K562 (cell line): ENCODE data around the gene ATF7IP. TPM values are rescaled to one million over a fixed set of nuclear protein-coding genes. Genes with fewer than 3 reads are reported as not detected.

Experiments
- ATAC-seq: fragments of 200-7000 bp; cut with Tn5 transposase; 3 replicates; pipeline ENCODE4 v1.9.1; 2020; ENCODE audit warnings: moderate library complexity
- BruUV-seq: library from RNA; stranded (reverse); fragments of 400-500 nt; replicated peaks from 2 replicates; lab custom pipeline; 2021; lab: Mats Ljungman, UMichigan
- CTCF ChIA-PET: fragments of 300-600 bp; formaldehyde crosslinking; extraction: SDS; loops from one replicate; lab custom pipeline; 2021; ENCODE audit warnings: low intra/inter-chr PET ratio; lab: Yijun Ruan, JAX
- POLR2A ChIA-PET: fragments of 300-600, 350-650 bp; sonication (Branson Sonifier 250); formaldehyde crosslinking; extraction: SDS; loops from one replicate; lab custom pipeline; 2021; ENCODE audit warnings: antibody characterized with exemption, inconsistent platforms; lab: Yijun Ruan, JAX
- DNase-seq, 4 experiments: peaks; one replicate each; pipeline versions ENCODE4 v3.0.0 to v3.0.0-alpha.2; 2011 to 2018; ENCODE audit warnings: low spot score in 3 of 4, mixed read lengths in 3 of 4; ENCODE audit errors: extremely low read depth in 1 of 4
- FAIRE-seq: peaks from 2 replicates; lab custom pipeline; 2011; peaks lifted over from hg19 to GRCh38; lab: Jason Lieb, UNC
- H2AFZ ChIP-seq: 2 replicates; pipeline ENCODE4 v1.6.0; 2011; ENCODE audit warnings: low read depth, low read length, control low read depth, inconsistent platforms
- H3K27ac ChIP-seq: fragments of 200-600 bp; 3 replicates; pipeline ENCODE4 v1.8.0; 2011; ENCODE audit warnings: low read depth, mild to moderate bottlenecking, control low read depth, inconsistent platforms, low read length, moderate library complexity, mixed read lengths; ENCODE audit errors: extremely low read depth
- H3K27me3 ChIP-seq, 2 experiments: fragments of 300-600 bp in 1 of 2; 2 replicates in 1 of 2; 3 replicates in 1 of 2; pipeline versions ENCODE4 v1.6.0 to v1.8.0; 2011; ENCODE audit warnings: inconsistent platforms in 2 of 2, low read length in 2 of 2, mild to moderate bottlenecking in 1 of 2, mixed read lengths in 1 of 2, moderate library complexity in 1 of 2; ENCODE audit not compliant: control insufficient read depth in 2 of 2, insufficient read depth in 2 of 2
- H3K36me3 ChIP-seq: fragments of 300-600 bp; 3 replicates; pipeline ENCODE4 v1.8.0; 2011; ENCODE audit warnings: mild to moderate bottlenecking, low read length, inconsistent platforms; ENCODE audit not compliant: control insufficient read depth, insufficient read depth
- H3K4me1 ChIP-seq, 2 experiments: fragments of 200-600 bp in 1 of 2; replicated peaks in 1 of 2; 2 replicates in 1 of 2; 3 replicates in 1 of 2; pipeline versions ENCODE4 v1.5.1 to v1.8.0; 2011; ENCODE audit warnings: inconsistent platforms in 2 of 2, low read length in 2 of 2, mild to moderate bottlenecking in 1 of 2, mixed read lengths in 1 of 2, moderate library complexity in 1 of 2; ENCODE audit not compliant: control insufficient read depth in 2 of 2, insufficient read depth in 2 of 2
- H3K4me2 ChIP-seq: 2 replicates; pipeline ENCODE4 v1.6.1; 2011; ENCODE audit warnings: low read length, control low read depth, inconsistent platforms, mixed read lengths; ENCODE audit not compliant: insufficient read depth
- H3K4me3 ChIP-seq: fragments of 200-600 bp; sonication (generic), shearing (Covaris generic); 2 replicates; pipeline ENCODE4 v1.5.1; 2016; ENCODE audit warnings: control low read depth, inconsistent platforms
- H3K79me2 ChIP-seq: fragments of 200-600 bp; 3 replicates; pipeline ENCODE4 v1.8.0; 2011; ENCODE audit warnings: low read length, inconsistent platforms; ENCODE audit not compliant: control insufficient read depth, insufficient read depth
- H3K9ac ChIP-seq, 2 experiments: 2 replicates each; pipeline versions ENCODE4 v1.6.0 to v1.6.1; 2011; ENCODE audit warnings: low read depth in 2 of 2, low read length in 2 of 2, control low read depth in 1 of 2, inconsistent platforms in 1 of 2, mild to moderate bottlenecking in 1 of 2, mixed read lengths in 1 of 2; ENCODE audit not compliant: insufficient read depth in 1 of 2
- H3K9me1 ChIP-seq: one replicate; pipeline ENCODE4 v1.6.0; 2011; ENCODE audit warnings: inconsistent platforms, mild to moderate bottlenecking, low read length, moderate library complexity; ENCODE audit not compliant: control insufficient read depth, insufficient read depth
- H3K9me3 ChIP-seq: replicated peaks from 2 replicates; pipeline ENCODE4 v1.5.1; 2011; ENCODE audit warnings: low read depth, low read length, inconsistent platforms; ENCODE audit not compliant: control insufficient read depth, insufficient read depth
- H4K20me1 ChIP-seq: replicated peaks from 2 replicates; pipeline ENCODE4 v1.6.1; 2011; ENCODE audit warnings: low read length, inconsistent platforms, mixed read lengths; ENCODE audit not compliant: control insufficient read depth, insufficient read depth
- ATF6 ChIP-seq: sonication (generic); formaldehyde crosslinking; IDR thresholded peaks from 2 replicates; pipeline ENCODE4 v1.4.0; 2020; ENCODE audit warnings: mild to moderate bottlenecking, missing genetic modification reagents
- CEBPB ChIP-seq: fragments of 450-650 bp; IDR thresholded peaks from 2 replicates; pipeline ENCODE4 v1.6.1; 2016; ENCODE audit warnings: missing genetic modification characterization, missing compliant biosample characterization
- CEBPG ChIP-seq, 3 experiments: fragments of 200-800 bp in 1 of 3; sonication (Bioruptor generic) in 1 of 3; sonication (generic) in 1 of 3; formaldehyde crosslinking in 1 of 3; IDR thresholded peaks in 2 of 3; conservative IDR thresholded peaks in 1 of 3; 2 replicates each; pipeline versions ENCODE4 v1.6.1 to v1.8.0; 2016 to 2022; ENCODE audit warnings: missing compliant biosample characterization in 2 of 3, missing genetic modification characterization in 2 of 3, mild to moderate bottlenecking in 1 of 3, missing genetic modification reagents in 1 of 3
- ZKSCAN3 ChIP-seq: fragments of 250-450 bp; sonication (Bioruptor Pico); IDR thresholded peaks from 2 replicates; pipeline ENCODE4 v1.4.0; 2020
- WGBS: fragments of 100-300 bp; shearing (Covaris generic); methylation state at CpG from one replicate; pipeline ENCODE4 v1.1.6; 2016; ENCODE audit warnings: low coverage, mixed read lengths; ENCODE audit not compliant: insufficient coverage; ENCODE audit errors: missing lambda C conversion rate; 5-methylcytosine and 5-hydroxymethylcytosine counted together
- in situ Hi-C: fragments of 300-500 bp; cut with MboI; formaldehyde crosslinking; loops from 4 replicates; pipeline ENCODE4 v1.15.0; 2018; ENCODE audit warnings: inconsistent platforms, mixed read lengths
- intact Hi-C: fragments of 100-400 bp; cut with micrococcal nuclease; formaldehyde crosslinking; loops from 2 replicates; pipeline ENCODE4 v1.14.2; 2022
- polyA plus RNA-seq, 8 experiments: library from polyadenylated mRNA; depleted of rRNA in 4 of 8; stranded (reverse) in 5 of 8; unstranded in 3 of 8; fragments of >200 nt; fragmentation: Nextera tagmentation in 2 of 8; fragmentation: Illumina TruSeq in 1 of 8; extraction: Ambion mirVana in 2 of 8; extraction: Trizol in 1 of 8; gene quantifications; 2 replicates each; pipeline versions ENCODE4 v1.2.1 to v1.2.3, GENCODE V29; 2011 to 2014; ENCODE audit warnings: inconsistent platforms in 1 of 8, missing spikeins in 1 of 8
- total RNA-seq, 7 experiments: library from RNA; depleted of rRNA in 6 of 7; stranded (reverse); fragments of >200 nt in 6 of 7; fragmentation: Illumina TruSeq in 2 of 7; extraction: Trizol in 2 of 7; gene quantifications; 2 replicates each; pipeline versions ENCODE4 v1.2.1 to v1.2.3, GENCODE V29; 2011 to 2021; ENCODE audit warnings: low replicate concordance in 1 of 7

Gene ATF7IP
- total and polyA plus RNA-seq, 9 of the 15 experiments (the other 6 are each of a cell fraction or from before 2014, with no cell fraction given): 2.8 to 27.1 (median 11.0) TPM

DNA sequence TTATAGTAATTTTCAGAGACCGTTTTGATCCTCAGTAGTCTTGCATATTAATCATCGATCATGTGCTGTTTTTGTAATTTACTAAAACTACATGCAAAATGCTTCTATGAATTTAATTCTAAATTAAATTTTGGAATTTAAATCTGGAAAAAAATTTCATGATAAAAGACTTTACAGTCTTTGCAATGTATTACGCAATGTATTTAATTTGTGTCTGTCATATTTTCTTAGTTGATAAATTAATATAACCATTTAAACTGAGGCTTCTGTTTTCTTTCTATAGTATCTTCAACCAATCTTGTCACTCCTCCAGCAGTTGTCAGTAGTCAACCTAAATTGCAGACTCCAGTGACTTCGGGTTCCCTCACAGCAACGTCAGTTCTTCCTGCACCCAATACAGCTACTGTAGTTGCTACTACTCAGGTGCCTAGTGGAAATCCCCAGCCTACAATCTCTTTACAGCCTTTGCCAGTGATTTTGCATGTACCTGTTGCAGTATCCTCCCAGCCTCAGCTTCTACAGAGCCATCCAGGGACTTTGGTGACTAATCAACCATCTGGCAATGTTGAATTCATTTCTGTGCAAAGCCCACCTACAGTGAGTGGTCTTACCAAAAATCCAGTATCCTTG lies 94.8 kb downstream of the ATF7IP start:
- ChIA-PET POLR2A (no interaction called here), CTCF (no interaction called here)
- Histone ChIP-seq H3K9me3 (no peaks in the 10 kb centered on the region), H3K9ac (no peak overlapping the region), H3K4me2 (no peak overlapping the region), H2AFZ (no peak overlapping the region), H3K27ac (no peak overlapping the region), H4K20me1 (no peaks in the 10 kb centered on the region), H3K79me2 (no peaks in the 10 kb centered on the region), H3K27me3 (no peaks in the 10 kb centered on the region), H3K4me1 (no peaks in the 10 kb centered on the region), H3K36me3 (peaks cover 48% of the 10 kb centered on the region), H3K4me3 (no peak overlapping the region), H3K9me1 (no peaks in the 10 kb centered on the region)
- in situ Hi-C loops: no loop called here
- WGBS: 90% methylated on average over 5 of the region's 5 CpGs
- no TSS peak for BruUV-seq
- FAIRE-seq: no peak
- DNase-seq: no peak
- intact Hi-C loops: no loop called here
- TF ChIP-seq ATF6 (CRISPR knock-in tag): no peak
- TF ChIP-seq CEBPB (tag): peak; percentile 86
- no peak for TF ChIP-seq CEBPG (CRISPR knock-in tag; IDR thresholded peaks at IDR 0.05)
- peak in 1 of 2 experiments; percentile 96; a peak in 2 of 4 replicates for TF ChIP-seq CEBPG (tag; conservative IDR thresholded peaks at IDR 0.05 in 1 of 2, IDR thresholded peaks at IDR 0.05 in 1 of 2)
- no peak for TF ChIP-seq ZKSCAN3 (CRISPR knock-in tag)
- ATAC-seq: no peak
